Measurements from ENCODE around the gene HIVEP1. TPM values are rescaled to one million over a fixed set of nuclear protein-coding genes. Genes with fewer than 3 reads are reported as not detected.

The HIVEP1 gene
- polyA plus RNA-seq, 1 experiment, result 13.9 TPM

DNA sequence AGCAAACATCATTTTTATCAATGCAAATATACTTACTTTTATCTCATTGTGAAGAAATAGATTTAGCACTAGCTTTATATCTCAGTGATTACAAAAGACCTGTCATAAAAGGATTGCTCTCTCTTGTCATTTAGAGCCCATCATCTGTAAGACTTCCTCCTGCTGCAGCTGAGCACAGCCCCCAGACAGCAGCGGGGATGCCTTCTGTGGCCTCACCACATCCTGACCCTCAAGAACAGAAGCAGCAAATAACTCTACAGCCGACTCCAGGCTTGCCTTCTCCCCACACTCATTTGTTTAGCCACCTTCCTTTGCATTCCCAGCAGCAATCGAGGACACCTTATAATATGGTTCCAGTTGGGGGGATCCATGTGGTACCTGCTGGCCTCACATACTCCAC lies 151.0 kb downstream of the HIVEP1 start:
- TF ChIP-seq, protein P1, sequence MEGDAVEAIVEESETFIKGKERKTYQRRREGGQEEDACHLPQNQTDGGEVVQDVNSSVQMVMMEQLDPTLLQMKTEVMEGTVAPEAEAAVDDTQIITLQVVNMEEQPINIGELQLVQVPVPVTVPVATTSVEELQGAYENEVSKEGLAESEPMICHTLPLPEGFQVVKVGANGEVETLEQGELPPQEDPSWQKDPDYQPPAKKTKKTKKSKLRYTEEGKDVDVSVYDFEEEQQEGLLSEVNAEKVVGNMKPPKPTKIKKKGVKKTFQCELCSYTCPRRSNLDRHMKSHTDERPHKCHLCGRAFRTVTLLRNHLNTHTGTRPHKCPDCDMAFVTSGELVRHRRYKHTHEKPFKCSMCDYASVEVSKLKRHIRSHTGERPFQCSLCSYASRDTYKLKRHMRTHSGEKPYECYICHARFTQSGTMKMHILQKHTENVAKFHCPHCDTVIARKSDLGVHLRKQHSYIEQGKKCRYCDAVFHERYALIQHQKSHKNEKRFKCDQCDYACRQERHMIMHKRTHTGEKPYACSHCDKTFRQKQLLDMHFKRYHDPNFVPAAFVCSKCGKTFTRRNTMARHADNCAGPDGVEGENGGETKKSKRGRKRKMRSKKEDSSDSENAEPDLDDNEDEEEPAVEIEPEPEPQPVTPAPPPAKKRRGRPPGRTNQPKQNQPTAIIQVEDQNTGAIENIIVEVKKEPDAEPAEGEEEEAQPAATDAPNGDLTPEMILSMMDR (IDR thresholded peaks at IDR 0.05; ENCODE audit: low read depth, low read length), result no peak
- no peak overlapping the region for H3K4me3 ChIP-seq (ENCODE audit: low read depth, low read length)
- no peaks in the 10 kb centered on the region for H3K27me3 ChIP-seq (ENCODE audit: control insufficient read depth, insufficient read depth, low read length)
- H3K9me3 ChIP-seq (ENCODE audit: control insufficient read depth, insufficient read depth, low read length), result no peaks in the 10 kb centered on the region
- no peak for DNase-seq (ENCODE audit: low read depth, low spot score)
- H3K27ac ChIP-seq (ENCODE audit: low read depth, low read length), result no peak overlapping the region
- POLR2A ChIA-PET, result no interaction called here
- CTCF ChIA-PET, result interaction anchor here (0.8 to 1.1 kb wide), 2 partner anchors 71 to 127 kb away, joined by 3 to 4 read pairs; partner anchors contain the start of gene EDN1

DNA sequence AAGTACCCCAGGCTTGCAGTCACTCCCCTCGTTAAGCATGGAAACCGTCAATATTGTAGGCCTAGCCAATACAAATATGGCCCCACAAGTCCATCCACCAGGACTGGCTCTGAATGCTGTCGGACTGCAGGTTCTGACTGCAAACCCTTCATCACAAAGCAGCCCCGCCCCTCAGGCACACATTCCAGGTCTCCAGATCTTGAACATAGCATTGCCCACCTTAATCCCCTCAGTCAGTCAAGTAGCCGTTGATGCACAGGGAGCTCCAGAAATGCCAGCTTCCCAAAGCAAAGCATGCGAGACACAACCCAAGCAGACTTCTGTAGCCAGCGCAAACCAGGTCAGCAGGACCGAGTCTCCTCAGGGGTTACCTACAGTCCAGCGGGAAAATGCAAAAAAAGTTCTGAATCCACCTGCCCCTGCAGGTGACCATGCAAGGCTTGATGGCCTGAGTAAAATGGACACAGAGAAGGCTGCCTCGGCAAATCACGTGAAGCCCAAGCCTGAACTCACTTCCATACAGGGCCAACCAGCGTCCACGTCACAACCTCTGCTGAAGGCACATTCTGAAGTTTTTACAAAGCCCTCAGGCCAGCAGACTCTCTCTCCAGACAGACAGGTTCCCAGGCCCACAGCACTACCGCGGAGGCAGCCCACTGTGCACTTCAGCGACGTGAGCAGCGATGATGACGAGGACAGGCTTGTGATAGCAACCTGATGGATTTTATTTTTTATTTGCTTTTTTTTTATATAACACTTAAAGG lies 151.8 kb downstream of the HIVEP1 start:
- no peaks in the 10 kb centered on the region for H3K27me3 ChIP-seq (ENCODE audit: control insufficient read depth, insufficient read depth, low read length)
- H3K9me3 ChIP-seq (ENCODE audit: control insufficient read depth, insufficient read depth, low read length), result no peaks in the 10 kb centered on the region
- H3K4me3 ChIP-seq (ENCODE audit: low read depth, low read length), result no peak overlapping the region
- no peak overlapping the region for H3K27ac ChIP-seq (ENCODE audit: low read depth, low read length)
- TF ChIP-seq, protein P1 (IDR thresholded peaks at IDR 0.05; ENCODE audit: low read depth, low read length), result no peak
- ChIA-PET POLR2A (no interaction called here), CTCF (interaction anchor here (1.1 kb wide), 1 partner anchor 70 kb away, joined by 3 read pairs; no protein-coding TSS in a partner anchor)
- no peak for DNase-seq (ENCODE audit: low read depth, low spot score)

DNA sequence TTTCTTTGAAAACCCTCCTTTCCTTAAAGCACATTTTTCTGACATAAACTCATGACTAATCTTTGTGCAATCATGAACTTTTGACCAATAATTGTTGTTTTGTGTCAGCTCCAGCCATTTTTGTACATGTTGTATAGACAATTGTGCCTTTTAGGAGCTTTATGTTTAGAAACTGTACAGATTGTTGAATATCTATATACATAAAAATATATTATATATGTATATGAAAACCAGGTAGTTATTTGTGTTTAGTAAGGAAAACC lies 152.3 kb downstream of the HIVEP1 start:
- H3K4me3 ChIP-seq (ENCODE audit: low read depth, low read length), result no peak overlapping the region
- POLR2A ChIA-PET, result no interaction called here
- no peak overlapping the region for H3K27ac ChIP-seq (ENCODE audit: low read depth, low read length)
- CTCF ChIA-PET, result no interaction called here
- DNase-seq (ENCODE audit: low read depth, low spot score), result no peak
- H3K9me3 ChIP-seq (ENCODE audit: control insufficient read depth, insufficient read depth, low read length), result no peaks in the 10 kb centered on the region
- TF ChIP-seq, protein P1 (IDR thresholded peaks at IDR 0.05; ENCODE audit: low read depth, low read length), result no peak
- no peaks in the 10 kb centered on the region for H3K27me3 ChIP-seq (ENCODE audit: control insufficient read depth, insufficient read depth, low read length)

DNA sequence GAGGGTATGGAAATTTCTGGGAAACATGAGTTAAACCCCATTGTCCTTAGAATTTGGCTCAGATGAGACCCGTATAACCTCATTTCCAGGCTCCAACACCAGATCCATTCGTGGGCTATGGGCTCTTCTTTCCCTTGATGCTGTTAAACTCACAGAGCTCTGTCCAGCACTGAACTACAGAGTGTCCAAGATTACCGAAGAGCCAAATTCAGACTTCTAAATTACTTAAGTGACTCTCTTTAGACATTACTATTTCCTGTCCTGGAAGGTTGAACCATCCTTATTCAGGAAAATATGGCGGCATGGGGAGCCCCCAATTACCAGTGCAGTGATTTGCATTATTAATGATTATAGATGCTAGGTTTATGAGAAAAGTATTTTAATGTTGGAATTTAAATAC lies 153.2 kb downstream of the HIVEP1 start:
- no peak overlapping the region for H3K4me3 ChIP-seq (ENCODE audit: low read depth, low read length)
- DNase-seq (ENCODE audit: low read depth, low spot score), result no peak
- CTCF ChIA-PET, result no interaction called here
- no peaks in the 10 kb centered on the region for H3K27me3 ChIP-seq (ENCODE audit: control insufficient read depth, insufficient read depth, low read length)
- no peaks in the 10 kb centered on the region for H3K9me3 ChIP-seq (ENCODE audit: control insufficient read depth, insufficient read depth, low read length)
- H3K27ac ChIP-seq (ENCODE audit: low read depth, low read length), result no peak overlapping the region
- POLR2A ChIA-PET, result no interaction called here
- TF ChIP-seq, protein P1 (IDR thresholded peaks at IDR 0.05; ENCODE audit: low read depth, low read length), result no peak

DNA sequence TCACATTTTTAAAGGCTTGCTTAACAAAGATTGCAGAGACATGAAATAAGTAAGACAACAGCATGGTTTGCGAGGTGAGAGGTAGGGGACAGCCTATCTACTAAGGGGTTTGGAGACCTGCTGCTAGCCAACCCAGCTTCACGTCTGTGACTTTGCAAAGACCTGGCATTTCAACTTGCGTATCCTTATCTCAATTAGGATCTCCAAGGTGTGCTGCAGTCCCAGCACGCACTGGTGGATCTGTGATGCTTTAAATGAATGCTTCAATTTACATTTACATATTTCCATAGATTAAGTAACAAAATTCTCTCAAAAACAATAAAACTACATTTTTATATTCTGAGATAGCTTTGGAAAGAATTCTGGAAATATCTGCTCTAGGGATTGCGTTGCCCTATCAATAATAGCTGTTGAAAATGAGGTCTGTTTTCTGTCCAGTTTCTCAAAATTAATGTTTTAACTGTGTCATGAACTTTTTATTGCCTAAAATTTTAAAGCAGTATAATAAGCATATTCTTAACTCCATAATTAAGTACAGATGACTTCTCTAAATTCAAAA lies 153.7 kb downstream of the HIVEP1 start:
- POLR2A ChIA-PET, result no interaction called here
- CTCF ChIA-PET, result no interaction called here

More for the DNA sequence above, 153.7 kb downstream of the HIVEP1 start:
- Histone ChIP-seq H3K4me3 (ENCODE audit: low read depth, low read length) (no peak overlapping the region), H3K9me3 (ENCODE audit: control insufficient read depth, insufficient read depth, low read length) (no peaks in the 10 kb centered on the region), H3K27me3 (ENCODE audit: control insufficient read depth, insufficient read depth, low read length) (no peaks in the 10 kb centered on the region), H3K27ac (ENCODE audit: low read depth, low read length) (no peak overlapping the region)
- TF ChIP-seq, protein P1 (IDR thresholded peaks at IDR 0.05; ENCODE audit: low read depth, low read length), result no peak
- DNase-seq (ENCODE audit: low read depth, low spot score), result no peak

All from AG04450 (cell line).